Measurements from ENCODE around the gene SMIM20. TPM values are rescaled to one million over a fixed set of nuclear protein-coding genes. Genes with fewer than 3 reads are reported as not detected.

SMIM20 gene
- total and polyA plus RNA-seq, 2 experiments from 2014 or later, result 35.6 to 53.0 TPM

DNA sequence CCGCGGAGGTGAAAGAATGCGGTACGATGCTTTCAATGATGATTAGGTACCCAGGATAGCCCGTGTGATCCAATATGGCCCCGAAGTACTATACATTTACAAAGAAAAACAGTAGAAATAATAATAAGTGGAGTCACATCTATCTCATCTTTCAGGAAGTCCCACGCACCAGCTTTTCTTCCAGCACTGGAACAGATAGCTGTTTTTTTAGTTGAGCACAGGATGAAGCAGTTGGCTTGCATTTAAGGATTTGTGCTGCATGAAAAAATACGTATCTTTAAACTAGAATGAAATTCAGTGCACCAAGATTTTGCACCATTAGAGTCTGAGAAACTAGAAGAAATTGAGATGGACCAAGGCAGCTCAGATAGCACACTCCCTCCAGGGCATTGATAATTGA is 44.1 kb downstream of the SMIM20 start:
- in situ Hi-C loops (cut with MboI), result no loop called here
- Histone ChIP-seq H3K27ac (no peak overlapping the region), H3K27me3 (replicated peaks; ENCODE audit: insufficient read depth) (peaks cover 26% of the 10 kb centered on the region), H3K79me2 (ENCODE audit: insufficient read depth) (no peaks in the 10 kb centered on the region), H3K4me1 (ENCODE audit: insufficient read depth) (no peaks in the 10 kb centered on the region), H3K9me3 (ENCODE audit: low read depth) (no peaks in the 10 kb centered on the region), H3K4me3 (no peak overlapping the region), H4K20me1 (ENCODE audit: insufficient read depth) (no peaks in the 10 kb centered on the region), H3F3A (ENCODE audit: insufficient read depth) (no peaks in the 10 kb centered on the region), H3K9ac (no peak overlapping the region), H2AFZ (no peak overlapping the region), H3K4me2 (ENCODE audit: unreplicated experiment) (no peak overlapping the region), H3K9me2 (ENCODE audit: insufficient read depth) (no peaks in the 10 kb centered on the region), H3K36me3 (ENCODE audit: low read depth) (no peaks in the 10 kb centered on the region)
- no peak for DNase-seq
- WGBS, 2 experiments (ENCODE audit: low coverage in 1 of 2, low lambda C conversion rate in 2 of 2, missing lambda C conversion rate in 2 of 2), result 84% methylated on average over 8 of the region's 8 CpGs
- no peak for TF ChIP-seq EZH2phosphoT487 (IDR thresholded peaks at IDR 0.05; ENCODE audit: insufficient read depth, low read depth)
- no peak for TF ChIP-seq EZH2 (IDR thresholded peaks at IDR 0.05; ENCODE audit: insufficient read depth, poor library complexity, severe bottlenecking)

DNA sequence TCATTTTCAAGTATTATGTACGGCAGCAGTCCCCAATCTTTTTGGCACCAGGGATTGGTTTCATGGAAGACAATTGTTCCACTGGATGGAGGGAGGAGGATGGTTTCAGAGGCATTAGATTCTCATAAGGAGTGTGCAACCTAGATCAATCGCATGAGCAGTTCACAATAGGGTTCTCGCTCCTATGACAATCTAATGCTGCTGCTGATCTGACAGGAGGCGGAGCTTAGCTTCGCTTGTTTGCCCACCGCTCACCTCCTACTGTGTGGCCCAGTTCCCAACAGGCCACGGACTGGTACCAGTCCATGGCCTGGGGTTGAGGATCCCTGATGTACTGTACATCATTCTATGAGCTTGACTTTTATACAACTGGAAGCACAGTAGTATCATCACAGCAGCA is 48.4 kb downstream of the SMIM20 start:
- H3K36me3 ChIP-seq (ENCODE audit: low read depth), result no peaks in the 10 kb centered on the region
- H3F3A ChIP-seq (ENCODE audit: insufficient read depth), result no peaks in the 10 kb centered on the region
- H2AFZ ChIP-seq, result no peak overlapping the region
- H3K9me3 ChIP-seq (ENCODE audit: low read depth), result no peaks in the 10 kb centered on the region
- TF ChIP-seq EZH2phosphoT487 (IDR thresholded peaks at IDR 0.05; ENCODE audit: insufficient read depth, low read depth), result no peak
- TF ChIP-seq EZH2 (IDR thresholded peaks at IDR 0.05; ENCODE audit: insufficient read depth, poor library complexity, severe bottlenecking), result no peak
- in situ Hi-C loops (cut with MboI), result no loop called here
- no peak overlapping the region for H3K4me2 ChIP-seq (ENCODE audit: unreplicated experiment)
- H3K27me3 ChIP-seq (replicated peaks; ENCODE audit: insufficient read depth), result peaks cover 12% of the 10 kb centered on the region
- no peaks in the 10 kb centered on the region for H3K4me1 ChIP-seq (ENCODE audit: insufficient read depth)
- DNase-seq, result no peak
- no peaks in the 10 kb centered on the region for H3K9me2 ChIP-seq (ENCODE audit: insufficient read depth)
- H3K27ac ChIP-seq, result no peak overlapping the region
- H3K79me2 ChIP-seq (ENCODE audit: insufficient read depth), result no peaks in the 10 kb centered on the region
- no peak overlapping the region for H3K9ac ChIP-seq
- 83 to 87% methylated on average over 7 of the region's 7 CpGs for WGBS, 2 experiments (ENCODE audit: low coverage in 1 of 2, low lambda C conversion rate in 2 of 2, missing lambda C conversion rate in 2 of 2)
- H3K4me3 ChIP-seq, result no peak overlapping the region
- no peaks in the 10 kb centered on the region for H4K20me1 ChIP-seq (ENCODE audit: insufficient read depth)

DNA sequence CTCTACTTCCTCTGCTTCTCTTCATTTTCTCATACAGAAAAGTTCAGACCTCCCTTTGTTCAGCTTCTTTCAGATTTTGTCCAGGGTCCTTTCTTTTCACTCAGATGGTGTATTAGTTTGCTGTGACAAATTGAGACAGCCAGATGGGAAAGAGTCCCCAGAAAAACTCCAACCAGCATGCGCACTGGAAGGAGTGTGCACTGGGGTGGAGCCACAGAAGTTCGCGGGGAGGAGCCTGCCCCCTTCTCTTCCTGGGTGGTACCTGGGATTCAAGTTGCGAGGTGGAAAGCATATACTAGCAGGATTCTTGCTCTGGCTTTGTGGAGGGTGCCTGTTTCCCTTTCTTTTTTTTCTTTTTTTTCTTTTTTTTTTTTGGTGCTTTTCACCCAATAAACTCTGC is 51.6 kb downstream of the SMIM20 start:
- H3K27me3 ChIP-seq (replicated peaks; ENCODE audit: insufficient read depth), result peaks cover 7% of the 10 kb centered on the region
- no peaks in the 10 kb centered on the region for H3K79me2 ChIP-seq (ENCODE audit: insufficient read depth)
- no peaks in the 10 kb centered on the region for H3F3A ChIP-seq (ENCODE audit: insufficient read depth)
- no peak overlapping the region for H3K9ac ChIP-seq
- no peak overlapping the region for H3K27ac ChIP-seq
- no peak overlapping the region for H2AFZ ChIP-seq
- TF ChIP-seq EZH2phosphoT487 (IDR thresholded peaks at IDR 0.05; ENCODE audit: insufficient read depth, low read depth), result no peak
- TF ChIP-seq EZH2 (IDR thresholded peaks at IDR 0.05; ENCODE audit: insufficient read depth, poor library complexity, severe bottlenecking), result no peak
- WGBS, 2 experiments (ENCODE audit: low coverage in 1 of 2, low lambda C conversion rate in 2 of 2, missing lambda C conversion rate in 2 of 2), result 68 to 76% methylated on average over 4 of the region's 4 CpGs
- no peaks in the 10 kb centered on the region for H3K9me3 ChIP-seq (ENCODE audit: low read depth)
- in situ Hi-C loops (cut with MboI), result no loop called here
- H3K4me3 ChIP-seq, result no peak overlapping the region
- no peaks in the 10 kb centered on the region for H3K36me3 ChIP-seq (ENCODE audit: low read depth)
- H3K9me2 ChIP-seq (ENCODE audit: insufficient read depth), result no peaks in the 10 kb centered on the region
- H3K4me2 ChIP-seq (ENCODE audit: unreplicated experiment), result no peak overlapping the region
- no peak for DNase-seq
- H4K20me1 ChIP-seq (ENCODE audit: insufficient read depth), result no peaks in the 10 kb centered on the region
- no peaks in the 10 kb centered on the region for H3K4me1 ChIP-seq (ENCODE audit: insufficient read depth)

DNA sequence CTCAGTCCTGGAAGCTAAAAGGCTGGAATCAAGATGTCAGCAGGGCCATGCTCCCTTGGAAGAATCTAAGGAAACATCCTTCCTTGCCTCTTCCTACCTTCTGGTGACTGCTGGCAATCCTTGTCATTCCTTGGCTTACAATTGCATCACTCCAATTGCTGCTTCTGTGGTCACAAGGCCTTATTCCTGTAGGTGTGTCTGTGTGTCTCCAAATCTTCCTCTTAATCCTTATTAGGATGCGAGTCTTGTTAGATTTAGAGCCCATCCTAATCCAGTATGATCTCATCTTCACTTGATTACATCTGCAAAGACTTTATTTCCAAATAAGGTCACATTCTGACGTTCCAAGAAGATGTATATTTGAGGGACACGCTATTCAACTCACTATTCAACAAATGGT is 52.2 kb downstream of the SMIM20 start:
- H3K36me3 ChIP-seq (ENCODE audit: low read depth), result no peaks in the 10 kb centered on the region
- peaks cover 7% of the 10 kb centered on the region for H3K27me3 ChIP-seq (replicated peaks; ENCODE audit: insufficient read depth)
- H3K4me2 ChIP-seq (ENCODE audit: unreplicated experiment), result no peak overlapping the region
- H3K4me1 ChIP-seq (ENCODE audit: insufficient read depth), result no peaks in the 10 kb centered on the region
- TF ChIP-seq EZH2 (IDR thresholded peaks at IDR 0.05; ENCODE audit: insufficient read depth, poor library complexity, severe bottlenecking), result no peak
- no peak for TF ChIP-seq EZH2phosphoT487 (IDR thresholded peaks at IDR 0.05; ENCODE audit: insufficient read depth, low read depth)
- no peaks in the 10 kb centered on the region for H3F3A ChIP-seq (ENCODE audit: insufficient read depth)
- in situ Hi-C loops (cut with MboI), result no loop called here
- no peak overlapping the region for H3K4me3 ChIP-seq
- no peaks in the 10 kb centered on the region for H3K9me3 ChIP-seq (ENCODE audit: low read depth)
- no peak for DNase-seq
- H3K9me2 ChIP-seq (ENCODE audit: insufficient read depth), result no peaks in the 10 kb centered on the region
- no peak overlapping the region for H3K27ac ChIP-seq
- H2AFZ ChIP-seq, result no peak overlapping the region
- no peaks in the 10 kb centered on the region for H4K20me1 ChIP-seq (ENCODE audit: insufficient read depth)
- no peaks in the 10 kb centered on the region for H3K79me2 ChIP-seq (ENCODE audit: insufficient read depth)
- no peak overlapping the region for H3K9ac ChIP-seq
- WGBS, 2 experiments (ENCODE audit: low coverage in 1 of 2, low lambda C conversion rate in 2 of 2, missing lambda C conversion rate in 2 of 2), result 72 to 78% methylated on average over 3 of the region's 3 CpGs
